ENCODE data around the gene ICAM1. TPM values are rescaled to one million over a fixed set of nuclear protein-coding genes. Genes with fewer than 3 reads are reported as not detected.
A peak's percentile ranks its signal among the peaks of the same experiment; 100 is the strongest.

Gene ICAM1
- total and polyA plus RNA-seq, 7 donors, result 5.4 to 33.1 (median 14.1) TPM

GRCh38 chr19:10258080-10258710 is 12.7 kb upstream of the ICAM1 start:
- TF ChIP-seq, protein P1, sequence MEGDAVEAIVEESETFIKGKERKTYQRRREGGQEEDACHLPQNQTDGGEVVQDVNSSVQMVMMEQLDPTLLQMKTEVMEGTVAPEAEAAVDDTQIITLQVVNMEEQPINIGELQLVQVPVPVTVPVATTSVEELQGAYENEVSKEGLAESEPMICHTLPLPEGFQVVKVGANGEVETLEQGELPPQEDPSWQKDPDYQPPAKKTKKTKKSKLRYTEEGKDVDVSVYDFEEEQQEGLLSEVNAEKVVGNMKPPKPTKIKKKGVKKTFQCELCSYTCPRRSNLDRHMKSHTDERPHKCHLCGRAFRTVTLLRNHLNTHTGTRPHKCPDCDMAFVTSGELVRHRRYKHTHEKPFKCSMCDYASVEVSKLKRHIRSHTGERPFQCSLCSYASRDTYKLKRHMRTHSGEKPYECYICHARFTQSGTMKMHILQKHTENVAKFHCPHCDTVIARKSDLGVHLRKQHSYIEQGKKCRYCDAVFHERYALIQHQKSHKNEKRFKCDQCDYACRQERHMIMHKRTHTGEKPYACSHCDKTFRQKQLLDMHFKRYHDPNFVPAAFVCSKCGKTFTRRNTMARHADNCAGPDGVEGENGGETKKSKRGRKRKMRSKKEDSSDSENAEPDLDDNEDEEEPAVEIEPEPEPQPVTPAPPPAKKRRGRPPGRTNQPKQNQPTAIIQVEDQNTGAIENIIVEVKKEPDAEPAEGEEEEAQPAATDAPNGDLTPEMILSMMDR (IDR thresholded peaks at IDR 0.05), result no peak
- TF ChIP-seq EP300 (IDR thresholded peaks at IDR 0.05) (no peak), POLR2A (IDR thresholded peaks at IDR 0.05) (no peak), POLR2AphosphoS5 (IDR thresholded peaks at IDR 0.05) (no peak)
- H3K36me3 ChIP-seq, result peaks cover 32 to 63% (median 38%) of the 10 kb centered on the region in 4 donors
- no peak overlapping the region for H3K4me3 ChIP-seq
- H3K9me3 ChIP-seq, result no peaks in the 10 kb centered on the region
- DNase-seq, result no peak
- peaks cover 0 to 3% (median 0%) of the 10 kb centered on the region in 4 donors for H3K4me1 ChIP-seq
- intact Hi-C loops (cut with DNase I), result no loop called here
- no peaks in the 10 kb centered on the region for H3K27me3 ChIP-seq
- WGBS, 2 donors, result 96% methylated on average over 18 of the region's 18 CpGs
- H3K27ac ChIP-seq, result no peak overlapping the region

- TF ChIP-seq POLR2A (IDR thresholded peaks at IDR 0.05), result no peak
- TF ChIP-seq, protein P1 (IDR thresholded peaks at IDR 0.05), result peak; percentile 34 to 46 (median 41)
- H3K4me3 ChIP-seq, result no peak overlapping the region
- H3K27ac ChIP-seq, result no peak overlapping the region
- peaks cover 28 to 56% (median 36%) of the 10 kb centered on the region in 4 donors for H3K36me3 ChIP-seq
- no peaks in the 10 kb centered on the region for H3K9me3 ChIP-seq
- H3K4me1 ChIP-seq, result no peaks in the 10 kb centered on the region
- WGBS, 2 donors, result 65 to 68% methylated on average over 32 of the region's 32 CpGs
- intact Hi-C loops (cut with DNase I), result no loop called here
- peak; percentile 86 for DNase-seq
- no peaks in the 10 kb centered on the region for H3K27me3 ChIP-seq
These were observed 11.6 kb upstream of the ICAM1 start for GRCh38 chr19:10259162-10259905.

- Histone ChIP-seq H3K27ac (no peak overlapping the region), H3K4me1 (no peaks in the 10 kb centered on the region), H3K36me3 (peaks cover 23 to 48% (median 28%) of the 10 kb centered on the region in 4 donors), H3K9me3 (no peaks in the 10 kb centered on the region), H3K4me3 (no peak overlapping the region), H3K27me3 (no peaks in the 10 kb centered on the region)
- no peak for DNase-seq
- 37 to 70% methylated on average over 8 of the region's 8 CpGs for WGBS, 2 donors
- TF ChIP-seq, protein P1 (IDR thresholded peaks at IDR 0.05), result no peak
- no peak for TF ChIP-seq EP300 (IDR thresholded peaks at IDR 0.05)
- TF ChIP-seq POLR2A (IDR thresholded peaks at IDR 0.05), result no peak
- TF ChIP-seq POLR2AphosphoS5 (IDR thresholded peaks at IDR 0.05), result no peak
- intact Hi-C loops (cut with DNase I), result no loop called here
These were observed 10.8 kb upstream of the ICAM1 start for GRCh38 chr19:10260141-10260584.

GRCh38 chr19:10262771-10263170 is 8.1 kb upstream of the ICAM1 start:
- H3K27ac ChIP-seq, result no peak overlapping the region
- 81 to 86% methylated on average over 7 of the region's 7 CpGs for WGBS, 2 donors
- TF ChIP-seq, protein P1 (IDR thresholded peaks at IDR 0.05), result no peak
- TF ChIP-seq POLR2AphosphoS5 (IDR thresholded peaks at IDR 0.05) (no peak), POLR2A (IDR thresholded peaks at IDR 0.05) (no peak), EP300 (IDR thresholded peaks at IDR 0.05) (no peak)
- no peaks in the 10 kb centered on the region for H3K4me1 ChIP-seq
- H3K4me3 ChIP-seq, result no peak overlapping the region
- H3K36me3 ChIP-seq, result peaks cover 10 to 22% (median 15%) of the 10 kb centered on the region in 4 donors
- no peaks in the 10 kb centered on the region for H3K9me3 ChIP-seq
- intact Hi-C loops (cut with DNase I), result no loop called here
- no peak for DNase-seq
- no peaks in the 10 kb centered on the region for H3K27me3 ChIP-seq
